CD1c-positive myeloid dendritic cell (primary cell): ENCODE measurements around the gene PARVG.

Experiments
- DNase-seq: peaks from one replicate; pipeline ENCODE4 v3.0.0-alpha.2; 2016; ENCODE audit errors: extremely low spot score

The PARVG gene

GRCh38 chr22:44155115-44155514 is 25.6 kb upstream of the PARVG start:
- DNase-seq, result no peak

GRCh38 chr22:44157916-44158618 is 22.7 kb upstream of the PARVG start:
- DNase-seq, result no peak

GRCh38 chr22:44158816-44159215 is 21.9 kb upstream of the PARVG start:
- DNase-seq, result no peak

GRCh38 chr22:44159221-44159620 is 21.5 kb upstream of the PARVG start:
- DNase-seq, result no peak

GRCh38 chr22:44159811-44160210 is 20.9 kb upstream of the PARVG start:
- no peak for DNase-seq

- no peak for DNase-seq
Observed at GRCh38 chr22:44160421-44160820, 20.3 kb upstream of the PARVG start.

GRCh38 chr22:44161673-44162072 is 19.1 kb upstream of the PARVG start:
- no peak for DNase-seq

GRCh38 chr22:44162960-44163359 is 17.8 kb upstream of the PARVG start:
- no peak for DNase-seq

GRCh38 chr22:44163536-44163935 is 17.2 kb upstream of the PARVG start:
- DNase-seq, result no peak

- DNase-seq, result no peak
Observed at GRCh38 chr22:44164031-44164430, 16.7 kb upstream of the PARVG start.

GRCh38 chr22:44165286-44165874 is 15.3 kb upstream of the PARVG start:
- no peak for DNase-seq

GRCh38 chr22:44166498-44167276 is 14.0 kb upstream of the PARVG start:
- no peak for DNase-seq

GRCh38 chr22:44167501-44167900 is 13.2 kb upstream of the PARVG start:
- no peak for DNase-seq

GRCh38 chr22:44168206-44168605 is 12.5 kb upstream of the PARVG start:
- DNase-seq, result no peak

- no peak for DNase-seq
Observed at GRCh38 chr22:44170470-44170869, 10.3 kb upstream of the PARVG start.

GRCh38 chr22:44171561-44171960 is 9.2 kb upstream of the PARVG start:
- DNase-seq, result peak; percentile 77

- peak; percentile 98 for DNase-seq
Observed at GRCh38 chr22:44172370-44173108, 8.2 kb upstream of the PARVG start.

GRCh38 chr22:44173154-44173553 is 7.6 kb upstream of the PARVG start:
- no peak for DNase-seq

GRCh38 chr22:44175676-44176075 is 5.0 kb upstream of the PARVG start:
- DNase-seq, result no peak

GRCh38 chr22:44179196-44179988 is 1.3 kb upstream of the PARVG start:
- DNase-seq, result peak; percentile 7

- peak; percentile 67 for DNase-seq
Observed at GRCh38 chr22:44179989-44180705, 578 bp upstream of the PARVG start.
